GM21528 (cell line): ENCODE results near the gene RNF213.

Experiments
- ATAC-seq: cut with Tn5 transposase; IDR thresholded peaks from one replicate; pipeline ENCODE4 v1.9.1; 2021; ENCODE audit warnings: mild to moderate bottlenecking, moderate library complexity; ENCODE audit not compliant: unreplicated experiment, low FRiP score

RNF213 gene

GRCh38 chr17:80443498-80443897, 182.8 kb downstream of the RNF213 start:
- no peak for ATAC-seq

GRCh38 chr17:80443916-80444643, 183.4 kb downstream of the RNF213 start:
- no peak for ATAC-seq

- no peak for ATAC-seq
Observed at GRCh38 chr17:80444644-80444979, 184.0 kb downstream of the RNF213 start.

- no peak for ATAC-seq
Observed at GRCh38 chr17:80445007-80445725, 184.5 kb downstream of the RNF213 start.

- no peak for ATAC-seq
Observed at GRCh38 chr17:80445726-80446110, 185.1 kb downstream of the RNF213 start.

- ATAC-seq, result no peak
Observed at GRCh38 chr17:80446645-80447405, 186.2 kb downstream of the RNF213 start.

GRCh38 chr17:80447790-80448189, 187.1 kb downstream of the RNF213 start:
- no peak for ATAC-seq
